Measurements from ENCODE around the gene CCDC7. TPM values are rescaled to one million over a fixed set of nuclear protein-coding genes. Genes with fewer than 3 reads are reported as not detected.
"Not testable (repeated sequence)": the region's sequence is repeated elsewhere in the genome, so short reads cannot be mapped to it uniquely, and the experiment has no call there.

Gene CCDC7
- total RNA-seq, 1 experiment from 2014 or later, result 7.4 TPM

DNA sequence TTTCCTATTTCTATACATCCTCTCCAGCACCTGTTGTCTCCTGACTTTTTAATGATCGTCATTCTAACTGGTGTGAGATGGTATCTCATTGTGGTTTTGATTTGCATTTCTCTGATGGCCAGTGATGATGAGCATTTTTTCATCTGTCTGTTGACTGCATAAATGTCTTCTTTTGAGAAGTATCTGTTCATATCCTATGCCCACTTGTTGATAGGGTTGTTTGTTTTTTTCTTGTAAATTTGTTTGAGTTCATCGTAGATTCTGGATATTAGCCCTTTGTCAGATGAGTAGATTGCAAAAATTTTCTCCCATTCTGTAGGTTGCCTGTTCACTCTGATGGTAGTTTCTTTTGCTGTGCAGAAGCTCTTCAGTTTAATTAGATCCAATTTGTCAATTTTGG lies 253.7 kb downstream of the CCDC7 start:
- not testable (repeated sequence) for DNase-seq (ENCODE audit: low spot score)

DNA sequence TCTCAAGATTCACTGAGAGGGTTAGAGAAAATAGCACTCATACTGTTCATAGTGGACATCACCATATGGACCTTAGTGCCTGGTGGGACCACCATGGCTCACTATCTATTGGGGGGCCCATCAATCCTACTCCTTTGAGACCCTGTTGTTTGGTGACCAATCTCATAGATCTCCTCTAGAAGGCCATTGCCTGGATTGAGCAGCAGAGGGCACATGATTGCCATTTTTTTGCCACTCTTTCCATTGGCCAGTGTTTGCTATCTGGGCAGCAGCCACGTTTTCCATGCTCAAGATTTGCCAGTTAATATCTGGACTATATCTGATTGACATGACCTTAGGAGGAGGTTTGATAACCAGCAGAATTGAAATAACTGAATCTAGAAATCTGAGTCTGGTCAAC lies 267.6 kb downstream of the CCDC7 start:
- no peak for DNase-seq (ENCODE audit: low spot score)

- no peak for DNase-seq (ENCODE audit: low spot score)
Measured at GRCh38 chr10:32731527-32731926, 285.6 kb downstream of the CCDC7 start.

- no peak for DNase-seq (ENCODE audit: low spot score)
Measured at GRCh38 chr10:32738958-32739357, 293.0 kb downstream of the CCDC7 start.

GRCh38 chr10:32744321-32744720 lies 298.4 kb downstream of the CCDC7 start:
- no peak for DNase-seq (ENCODE audit: low spot score)

DNA sequence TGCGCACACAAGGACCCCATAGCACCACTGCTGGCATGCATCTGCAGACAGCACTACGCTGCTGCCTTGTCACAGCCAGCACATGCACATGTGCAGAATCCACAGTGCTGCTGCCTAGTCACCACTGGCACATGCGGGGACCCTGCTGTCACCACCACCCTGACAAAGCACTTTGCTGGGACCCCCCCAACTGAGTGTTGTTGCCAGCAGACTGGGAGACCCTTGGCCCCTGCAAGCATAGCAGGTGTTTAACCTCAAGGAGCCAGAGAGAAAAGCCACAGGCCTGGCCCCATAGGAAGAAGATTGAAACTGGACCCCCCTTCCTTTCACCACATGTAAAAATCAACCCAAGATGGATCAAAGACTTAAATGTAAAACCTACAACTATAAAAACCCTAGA lies 300.9 kb downstream of the CCDC7 start:
- DNase-seq (ENCODE audit: low spot score), result no peak

DNA sequence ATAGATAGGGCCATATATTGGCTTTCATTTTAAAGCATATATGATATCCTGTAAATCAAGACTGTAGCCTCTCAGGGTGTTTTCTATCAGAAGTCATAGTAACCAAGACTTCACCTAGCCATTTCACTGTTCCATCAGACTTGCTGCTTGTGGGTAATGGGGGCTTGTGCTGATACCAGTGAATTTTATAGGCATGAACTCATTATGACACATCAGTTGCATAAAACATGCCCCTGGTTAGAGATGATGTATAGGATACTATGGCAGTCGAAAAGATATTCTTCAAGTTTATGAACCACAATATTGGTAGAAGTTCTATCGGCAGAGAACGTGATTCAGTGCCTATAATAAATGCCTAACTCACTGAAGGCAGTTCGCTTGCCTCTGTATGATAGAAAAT lies 305.6 kb downstream of the CCDC7 start:
- DNase-seq (ENCODE audit: low spot score), result no peak

DNA sequence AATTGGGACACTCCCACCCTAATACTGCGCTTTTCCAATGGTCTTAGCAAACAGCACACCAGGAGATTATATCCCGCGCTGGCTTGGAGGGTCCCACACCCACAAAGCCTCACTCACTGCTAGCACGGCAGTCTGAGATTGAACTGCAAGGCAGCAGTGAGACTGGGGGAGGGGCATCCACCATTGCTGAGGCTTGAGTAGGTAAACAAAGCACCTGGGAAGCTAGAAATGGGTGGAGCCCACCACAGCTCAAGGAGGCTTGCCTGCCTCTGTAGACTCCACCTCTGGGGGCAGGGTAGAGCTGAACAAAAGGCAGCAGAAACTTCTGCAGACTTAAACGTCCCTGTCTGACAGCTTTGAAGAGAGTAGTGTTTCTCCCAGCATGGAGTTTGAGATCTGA lies 309.0 kb downstream of the CCDC7 start:
- not testable (repeated sequence) for DNase-seq (ENCODE audit: low spot score)

- no peak for DNase-seq (ENCODE audit: low spot score)
Measured at GRCh38 chr10:32771217-32771616, 325.3 kb downstream of the CCDC7 start.

- no peak for DNase-seq (ENCODE audit: low spot score)
Measured at GRCh38 chr10:32773105-32773504, 327.2 kb downstream of the CCDC7 start.

DNA sequence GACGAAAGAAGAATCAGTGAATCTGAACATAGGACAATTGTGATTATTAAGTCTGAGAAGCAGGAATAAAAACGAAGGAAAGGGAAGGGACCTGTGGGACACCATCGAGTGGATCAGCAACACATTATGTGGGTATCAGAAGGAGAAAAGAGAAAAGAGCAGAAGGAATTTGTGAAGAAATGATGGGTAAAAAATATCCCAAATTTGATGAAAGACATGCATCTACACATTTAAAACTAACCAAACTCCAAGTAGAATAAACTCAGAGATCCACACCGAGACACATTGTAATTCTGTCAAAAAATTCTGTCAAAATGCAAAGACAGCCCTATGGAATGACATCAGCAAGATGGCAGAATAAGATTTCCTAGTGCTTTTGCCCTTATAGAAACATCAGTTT lies 341.0 kb downstream of the CCDC7 start:
- DNase-seq (ENCODE audit: low spot score), result no peak

- DNase-seq (ENCODE audit: low spot score), result no peak
Measured at GRCh38 chr10:32787690-32788284, 341.8 kb downstream of the CCDC7 start.

GRCh38 chr10:32788359-32788758 lies 342.4 kb downstream of the CCDC7 start:
- DNase-seq (ENCODE audit: low spot score), result no peak

DNA sequence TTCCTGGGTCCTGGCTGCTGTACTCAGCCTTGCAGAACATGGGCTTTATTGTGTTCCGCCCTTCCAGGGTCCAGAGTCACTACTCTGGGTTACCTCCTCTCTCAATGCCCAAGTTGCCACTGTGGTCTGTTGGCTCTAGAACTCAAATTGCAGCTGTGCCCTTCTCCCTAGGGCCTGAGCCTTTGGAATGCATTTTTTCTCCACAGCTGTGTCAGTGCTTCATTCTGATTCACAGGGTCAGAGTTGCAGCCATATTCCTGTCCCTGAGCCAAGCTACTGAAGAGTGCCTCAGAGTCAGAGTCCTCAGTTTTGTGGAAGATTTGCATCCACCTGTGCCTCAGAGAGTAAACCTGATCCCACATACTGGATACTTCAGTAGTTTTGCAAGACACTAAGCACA lies 344.5 kb downstream of the CCDC7 start:
- no peak for DNase-seq (ENCODE audit: low spot score)

DNA sequence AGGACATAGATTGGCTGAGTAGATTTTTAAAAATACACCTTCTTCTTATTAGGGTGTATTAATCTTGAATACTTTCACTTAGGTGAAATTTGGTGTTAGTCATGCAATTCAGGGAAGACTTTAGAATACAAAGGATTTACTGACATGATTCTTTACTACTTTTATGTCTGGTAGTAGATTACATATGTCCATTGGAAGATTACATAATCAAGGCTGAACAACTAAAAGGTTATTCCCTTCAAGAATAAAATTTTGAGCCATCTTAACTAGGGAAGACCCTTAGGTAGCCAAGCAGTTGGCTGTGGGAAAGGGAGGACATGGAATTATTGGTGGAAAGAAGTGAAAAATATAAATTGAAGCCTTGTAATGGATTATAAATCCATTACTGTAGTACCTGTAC lies 347.1 kb downstream of the CCDC7 start:
- no peak for DNase-seq (ENCODE audit: low spot score)

GRCh38 chr10:32795598-32796183 lies 349.8 kb downstream of the CCDC7 start:
- peak; percentile 45 for DNase-seq (ENCODE audit: low spot score)

DNA sequence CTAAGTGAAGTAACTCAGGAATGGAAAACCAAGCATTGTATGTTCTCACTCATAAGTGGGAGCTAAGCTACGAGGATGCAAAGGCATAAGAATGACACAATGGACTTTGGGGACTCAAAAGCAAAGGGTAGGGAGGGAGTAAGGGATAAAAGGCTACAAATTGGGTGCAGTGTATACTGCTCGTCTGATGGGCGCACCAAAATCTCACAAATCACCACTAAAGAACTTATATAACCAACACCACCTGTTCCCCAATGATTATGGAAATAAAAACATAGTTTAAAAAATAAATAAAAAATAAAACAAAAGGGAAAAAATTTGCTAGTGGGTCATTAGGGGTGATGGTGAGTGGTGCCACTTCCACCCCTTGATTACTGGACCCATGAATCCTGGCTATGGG lies 351.5 kb downstream of the CCDC7 start:
- DNase-seq (ENCODE audit: low spot score), result not testable (repeated sequence)

DNA sequence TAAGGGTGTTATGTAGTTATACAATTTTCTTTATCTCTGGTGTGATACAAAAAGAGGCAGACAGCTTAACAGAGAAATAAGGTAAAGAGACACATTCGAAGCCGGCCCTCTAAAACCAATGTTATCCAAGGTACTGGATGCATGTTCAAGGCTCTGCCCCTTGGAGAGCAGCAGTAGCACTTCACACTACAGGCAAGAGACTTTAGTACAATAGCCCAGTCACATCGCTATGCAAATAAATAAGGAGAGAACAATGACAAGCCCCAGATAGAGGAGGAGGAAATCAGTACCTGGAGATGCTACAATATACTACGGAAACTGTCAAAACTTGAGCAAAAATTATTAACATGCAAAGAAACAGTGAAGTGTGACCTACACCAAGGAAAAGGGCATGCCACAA lies 401.0 kb downstream of the CCDC7 start:
- DNase-seq (ENCODE audit: low spot score), result no peak

DNA sequence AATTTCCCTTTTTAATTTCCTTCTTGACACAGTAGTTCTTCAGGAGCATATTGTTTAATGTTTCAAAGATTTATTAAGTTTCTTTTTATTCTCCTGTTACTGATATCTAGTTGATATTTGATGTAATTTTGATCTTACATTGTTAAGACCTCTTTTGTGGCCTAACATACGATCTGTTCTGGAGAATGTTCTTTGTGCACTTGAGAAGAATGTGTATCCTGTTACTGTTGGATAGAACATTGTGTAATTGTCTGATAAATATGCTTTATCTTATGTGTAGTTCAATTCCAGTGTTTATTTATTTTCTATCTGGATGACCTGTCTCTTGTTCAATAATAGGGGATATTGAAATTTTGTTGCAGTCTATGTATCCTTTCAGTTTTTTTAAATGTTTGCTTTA lies 405.4 kb downstream of the CCDC7 start:
- DNase-seq (ENCODE audit: low spot score), result no peak

DNA sequence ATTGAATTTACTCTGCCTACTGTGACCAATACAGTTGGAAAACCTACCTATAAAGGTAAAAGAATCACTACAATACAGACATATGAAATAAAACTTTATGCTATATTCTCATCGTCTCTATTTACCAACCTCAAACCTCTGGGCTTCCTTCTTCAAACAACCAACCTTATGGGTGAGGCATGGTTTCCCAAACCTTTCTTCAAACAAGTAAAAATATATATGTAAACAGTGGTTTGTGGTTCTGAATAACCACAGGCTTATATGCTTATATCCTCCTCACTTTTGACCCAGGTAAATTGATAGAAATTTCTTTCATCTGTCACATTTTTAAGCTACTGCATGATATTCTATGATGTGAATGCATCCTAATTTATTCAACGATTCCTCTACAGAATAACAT lies 408.5 kb downstream of the CCDC7 start:
- DNase-seq (ENCODE audit: low spot score), result no peak

- no peak for DNase-seq (ENCODE audit: low spot score)
Measured at GRCh38 chr10:32865170-32865569, 419.2 kb downstream of the CCDC7 start.

GRCh38 chr10:32877915-32878314 lies 432.0 kb downstream of the CCDC7 start:
- no peak for DNase-seq (ENCODE audit: low spot score)

- DNase-seq (ENCODE audit: low spot score), result no peak
Measured at GRCh38 chr10:32878646-32879045, 432.7 kb downstream of the CCDC7 start.

DNA sequence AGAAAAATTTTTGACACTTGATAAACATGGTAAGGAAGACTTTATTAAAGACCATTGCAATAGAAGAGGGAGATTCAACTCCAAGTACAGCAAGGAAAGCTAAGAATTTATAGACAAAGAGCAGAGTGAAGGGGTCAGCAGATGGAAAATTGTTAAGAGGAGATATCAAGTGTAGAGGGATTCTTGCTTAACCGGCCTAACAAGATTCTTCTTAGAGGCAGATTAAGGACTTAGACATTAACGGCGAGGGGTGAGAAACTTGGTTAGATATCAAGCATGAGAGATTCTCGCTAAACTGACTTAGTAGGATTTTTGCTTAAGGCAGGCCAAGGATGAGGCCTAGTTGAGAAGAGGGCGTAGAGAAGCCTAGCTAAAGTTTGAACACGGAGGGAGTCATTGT lies 436.1 kb downstream of the CCDC7 start:
- no peak for DNase-seq (ENCODE audit: low spot score)
